Breast epithelium (tissue), 4 donors: Measurements from ENCODE around the gene COL25A1. TPM values are rescaled to one million over a fixed set of nuclear protein-coding genes. Genes with fewer than 3 reads are reported as not detected.

Experiments
- DNase-seq, 2 donors: peaks; one replicate each; pipeline ENCODE4 v3.0.0-alpha.2; 2019; ENCODE audit warnings: low spot score in 2 of 2
- H3K27ac ChIP-seq, 2 donors: fragments of 200-600 bp; sonication (generic) in 1 of 2; one replicate each; pipeline ENCODE4 v1.5.1; 2016 to 2019; ENCODE audit warnings: mild to moderate bottlenecking in 1 of 2
- H3K27me3 ChIP-seq, 2 donors: fragments of 200-600 bp; sonication (generic) in 1 of 2; one replicate each; pipeline versions ENCODE4 v1.5.1 to v1.6.0; 2017 to 2019; ENCODE audit warnings: control low read depth in 1 of 2, mild to moderate bottlenecking in 1 of 2
- H3K36me3 ChIP-seq: fragments of 200-600 bp; one replicate; pipeline ENCODE4 v1.5.1; 2019
- H3K4me1 ChIP-seq, 2 donors: fragments of 200-600 bp; sonication (generic); one replicate each; pipeline ENCODE4 v1.5.1; 2016 to 2019; ENCODE audit warnings: control low read depth in 1 of 2
- H3K4me3 ChIP-seq, 3 donors: fragments of 200-600 bp; sonication (generic); 1 replicate in 2 of 3; 2 replicates in 1 of 3; pipeline ENCODE4 v1.5.1; 2016 to 2019; ENCODE audit warnings: mild to moderate bottlenecking in 3 of 3, moderate library complexity in 2 of 3
- H3K9me3 ChIP-seq, 2 donors: fragments of 200-600 bp; sonication (generic) in 1 of 2; one replicate each; pipeline ENCODE4 v1.5.1; 2016 to 2019; ENCODE audit warnings: control low read depth in 1 of 2
- POLR2A ChIP-seq: fragments of 450-650 bp; IDR thresholded peaks from one replicate; pipeline ENCODE4 v1.6.1; 2016; ENCODE audit warnings: antibody characterized with exemption, mild to moderate bottlenecking, moderate library complexity
- POLR2AphosphoS5 ChIP-seq, 3 donors: sonication (generic); formaldehyde crosslinking; IDR thresholded peaks; one replicate each; pipeline ENCODE4 v1.6.1; 2017; ENCODE audit warnings: antibody characterized with exemption in 3 of 3
- intact Hi-C: fragments of 100-400 bp; cut with DNase I; formaldehyde crosslinking; loops from one replicate; pipeline ENCODE4 v1.15.1; 2023; ENCODE audit warnings: low total_unique reads
- total RNA-seq, 3 donors: library from RNA; depleted of rRNA; stranded (reverse); fragments of >200 nt; gene quantifications; one replicate each; pipeline ENCODE4 v1.1.0, GENCODE V29; 2016
- TF ChIP-seq, protein P1 (sequence below), 3 donors: fragments of 450-650 bp; IDR thresholded peaks; one replicate each; pipeline ENCODE4 v1.5.1; 2016 to 2017; ENCODE audit warnings: antibody characterized with exemption in 3 of 3, mild to moderate bottlenecking in 3 of 3, moderate library complexity in 3 of 3

COL25A1 gene
- total RNA-seq, 3 donors from 2014 or later: 2.6 to 11.0 (median 2.8) TPM

DNA sequence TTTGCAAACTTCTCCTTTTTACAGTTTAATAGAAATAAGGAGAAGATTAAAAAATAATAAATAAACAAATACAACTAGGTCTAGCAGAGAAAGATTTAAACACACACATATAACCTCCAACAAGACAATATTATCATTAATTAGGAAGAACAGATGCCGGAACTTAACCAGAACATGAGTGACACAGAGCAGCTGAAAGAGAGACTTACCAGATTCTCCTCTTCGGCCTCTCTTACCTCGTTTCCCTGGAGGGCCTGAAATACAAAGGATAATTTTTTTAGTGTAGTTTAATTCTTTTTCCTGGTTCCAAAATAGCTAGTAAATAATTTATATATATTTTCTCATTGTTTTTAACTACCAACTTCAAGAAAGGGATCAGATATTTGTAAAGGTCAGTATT lies 252.5 kb downstream of the COL25A1 start:
- intact Hi-C loops: no loop called here
- DNase-seq: no peak
- no peak overlapping the region for H3K4me3 ChIP-seq
- H3K36me3 ChIP-seq: no peaks in the 10 kb centered on the region
- H3K9me3 ChIP-seq: no peaks in the 10 kb centered on the region
- no peak overlapping the region for H3K27ac ChIP-seq
- H3K27me3 ChIP-seq: no peaks in the 10 kb centered on the region
- H3K4me1 ChIP-seq: no peaks in the 10 kb centered on the region
- TF ChIP-seq POLR2A: no peak
- no peak for TF ChIP-seq POLR2AphosphoS5 (IDR thresholded peaks at IDR 0.05)
- TF ChIP-seq, protein P1, sequence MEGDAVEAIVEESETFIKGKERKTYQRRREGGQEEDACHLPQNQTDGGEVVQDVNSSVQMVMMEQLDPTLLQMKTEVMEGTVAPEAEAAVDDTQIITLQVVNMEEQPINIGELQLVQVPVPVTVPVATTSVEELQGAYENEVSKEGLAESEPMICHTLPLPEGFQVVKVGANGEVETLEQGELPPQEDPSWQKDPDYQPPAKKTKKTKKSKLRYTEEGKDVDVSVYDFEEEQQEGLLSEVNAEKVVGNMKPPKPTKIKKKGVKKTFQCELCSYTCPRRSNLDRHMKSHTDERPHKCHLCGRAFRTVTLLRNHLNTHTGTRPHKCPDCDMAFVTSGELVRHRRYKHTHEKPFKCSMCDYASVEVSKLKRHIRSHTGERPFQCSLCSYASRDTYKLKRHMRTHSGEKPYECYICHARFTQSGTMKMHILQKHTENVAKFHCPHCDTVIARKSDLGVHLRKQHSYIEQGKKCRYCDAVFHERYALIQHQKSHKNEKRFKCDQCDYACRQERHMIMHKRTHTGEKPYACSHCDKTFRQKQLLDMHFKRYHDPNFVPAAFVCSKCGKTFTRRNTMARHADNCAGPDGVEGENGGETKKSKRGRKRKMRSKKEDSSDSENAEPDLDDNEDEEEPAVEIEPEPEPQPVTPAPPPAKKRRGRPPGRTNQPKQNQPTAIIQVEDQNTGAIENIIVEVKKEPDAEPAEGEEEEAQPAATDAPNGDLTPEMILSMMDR (IDR thresholded peaks at IDR 0.05): no peak

DNA sequence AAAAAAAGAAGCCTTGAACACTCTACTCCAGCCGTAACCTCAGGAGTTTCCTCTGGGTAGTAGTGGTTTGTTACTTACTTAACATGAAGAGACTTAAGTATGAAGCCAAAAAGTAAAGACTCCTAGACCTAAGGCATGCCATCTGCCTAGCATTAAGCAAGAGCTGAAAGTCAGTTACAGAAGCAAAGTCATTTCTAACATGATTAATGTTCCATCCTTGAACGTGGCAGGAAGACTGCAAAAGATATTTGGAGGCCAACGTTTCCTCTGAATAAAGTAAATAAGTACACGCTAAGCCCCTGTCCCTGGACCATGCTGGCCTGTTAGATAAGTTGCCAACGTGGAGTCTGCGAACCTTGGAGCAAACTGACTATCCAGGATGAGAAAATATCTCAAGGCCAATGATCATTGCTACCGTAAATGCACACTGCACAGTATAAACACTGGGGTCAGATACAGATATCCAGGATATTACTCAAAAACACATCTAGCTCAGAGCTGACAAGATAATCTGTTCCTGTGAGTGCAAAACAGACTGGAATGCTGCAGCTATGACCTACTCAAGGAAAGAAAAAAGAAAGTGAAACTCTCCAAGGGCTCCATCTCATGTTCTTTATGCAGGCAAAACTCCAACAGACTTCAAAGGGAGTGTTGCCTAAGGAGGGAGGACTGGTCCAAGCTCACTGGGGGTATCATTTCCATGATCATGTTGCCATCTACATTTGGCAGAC lies 255.8 kb downstream of the COL25A1 start:
- intact Hi-C loops: no loop called here
- no peaks in the 10 kb centered on the region for H3K36me3 ChIP-seq
- DNase-seq: no peak
- TF ChIP-seq POLR2A: no peak
- peak in 1 of 3 donors; percentile 14 for TF ChIP-seq POLR2AphosphoS5 (IDR thresholded peaks at IDR 0.05)
- no peaks in the 10 kb centered on the region for H3K27me3 ChIP-seq
- H3K27ac ChIP-seq: peak overlapping the region in 1 of 2 donors; percentile 46
- no peaks in the 10 kb centered on the region for H3K4me1 ChIP-seq
- H3K4me3 ChIP-seq: peak overlapping the region; percentile 20 to 51 (median 32)
- H3K9me3 ChIP-seq: no peaks in the 10 kb centered on the region

DNA sequence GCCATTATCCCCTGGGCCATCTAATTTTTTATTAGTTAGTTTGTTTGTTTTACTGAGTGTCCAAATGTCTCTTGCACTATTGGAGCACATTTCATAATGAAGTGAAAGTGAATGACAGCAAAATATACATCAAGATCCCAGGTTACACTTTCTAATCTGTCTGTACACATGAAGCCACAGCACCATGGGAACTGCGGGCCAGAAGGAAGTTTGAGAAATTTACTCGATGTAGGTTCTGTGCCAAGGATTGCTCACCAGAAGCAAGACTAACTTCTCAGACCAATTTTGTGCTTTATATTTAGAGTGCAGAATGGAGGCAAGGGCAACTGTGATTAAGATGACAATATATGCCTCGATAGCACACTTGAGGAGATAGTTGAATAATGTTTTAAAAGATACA lies 258.0 kb downstream of the COL25A1 start:
- no peaks in the 10 kb centered on the region for H3K36me3 ChIP-seq
- H3K4me3 ChIP-seq: no peak overlapping the region
- H3K27ac ChIP-seq: no peak overlapping the region
- H3K4me1 ChIP-seq: no peaks in the 10 kb centered on the region
- H3K9me3 ChIP-seq: no peaks in the 10 kb centered on the region
- DNase-seq: no peak
- TF ChIP-seq, protein P1 (IDR thresholded peaks at IDR 0.05): no peak
- TF ChIP-seq POLR2A (no peak), POLR2AphosphoS5 (IDR thresholded peaks at IDR 0.05) (no peak)
- no peaks in the 10 kb centered on the region for H3K27me3 ChIP-seq
- intact Hi-C loops: no loop called here

DNA sequence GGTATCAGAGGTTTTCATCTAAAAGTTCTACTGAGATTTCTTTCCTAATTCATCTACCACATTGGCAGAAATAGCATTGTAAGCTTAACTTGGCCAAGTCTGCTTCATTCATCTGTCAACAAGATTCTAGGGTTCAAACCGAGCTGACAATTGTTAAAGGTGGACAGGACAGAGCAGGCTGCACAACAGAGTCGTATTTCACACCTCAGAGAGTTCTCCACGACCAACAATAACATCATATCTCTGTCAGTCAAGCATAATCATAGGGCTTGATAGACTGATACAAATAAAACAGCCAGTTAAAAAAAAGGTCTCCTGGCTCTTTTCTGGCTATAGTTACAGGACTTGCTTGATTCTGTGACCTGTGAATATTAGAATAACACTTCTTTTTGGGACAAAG lies 259.2 kb downstream of the COL25A1 start:
- Histone ChIP-seq H3K27ac (no peak overlapping the region), H3K36me3 (no peaks in the 10 kb centered on the region), H3K27me3 (no peaks in the 10 kb centered on the region), H3K4me3 (no peak overlapping the region), H3K4me1 (no peaks in the 10 kb centered on the region), H3K9me3 (no peaks in the 10 kb centered on the region)
- DNase-seq: no peak
- intact Hi-C loops: no loop called here
- TF ChIP-seq, protein P1 (IDR thresholded peaks at IDR 0.05): no peak
- TF ChIP-seq POLR2AphosphoS5 (IDR thresholded peaks at IDR 0.05) (no peak), POLR2A (no peak)

DNA sequence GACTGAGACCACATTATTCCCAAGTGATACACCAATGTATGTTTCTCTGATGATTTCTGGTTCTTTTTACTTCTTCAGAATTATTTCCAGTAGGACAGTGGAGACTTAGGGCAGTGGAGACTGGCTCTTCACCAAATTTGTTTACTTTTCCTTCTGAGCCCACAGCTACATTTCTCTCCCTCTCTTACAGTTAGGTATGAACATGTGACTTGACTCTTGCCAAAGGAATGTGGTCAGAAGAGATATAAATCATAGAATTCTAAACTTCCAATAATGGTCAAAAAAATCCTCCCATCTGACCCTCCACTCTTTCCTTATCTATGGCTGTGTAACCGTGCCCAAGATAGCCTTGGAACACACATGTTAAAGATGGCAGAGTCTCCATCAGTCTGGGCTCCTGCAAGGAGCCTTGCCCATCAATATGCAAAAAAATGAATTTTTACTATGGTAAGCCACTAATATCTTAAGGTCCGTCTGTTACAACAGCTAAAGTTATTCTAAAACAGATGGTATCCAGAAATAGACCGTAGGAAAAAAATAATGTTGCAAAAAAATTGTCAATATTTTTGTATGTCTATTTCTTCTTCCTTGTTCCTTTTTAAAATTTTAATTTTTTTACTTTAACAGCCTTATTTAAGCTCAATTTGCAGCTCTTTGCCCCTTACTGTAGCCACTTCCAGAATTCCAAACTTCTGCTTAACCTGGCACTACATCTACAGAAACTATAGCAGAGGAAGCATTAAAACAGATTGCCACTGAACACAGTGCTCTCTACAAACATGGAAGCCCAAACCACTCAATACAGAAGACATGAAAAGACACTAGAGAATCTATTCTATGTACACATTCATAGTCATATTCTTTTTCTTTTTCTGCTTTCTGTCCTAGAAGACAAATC lies 260.7 kb downstream of the COL25A1 start:
- Histone ChIP-seq H3K4me3 (no peak overlapping the region), H3K4me1 (no peaks in the 10 kb centered on the region), H3K27me3 (no peaks in the 10 kb centered on the region), H3K27ac (no peak overlapping the region), H3K9me3 (no peaks in the 10 kb centered on the region), H3K36me3 (no peaks in the 10 kb centered on the region)
- no peak for DNase-seq
- intact Hi-C loops: no loop called here
- TF ChIP-seq POLR2AphosphoS5 (IDR thresholded peaks at IDR 0.05): no peak

DNA sequence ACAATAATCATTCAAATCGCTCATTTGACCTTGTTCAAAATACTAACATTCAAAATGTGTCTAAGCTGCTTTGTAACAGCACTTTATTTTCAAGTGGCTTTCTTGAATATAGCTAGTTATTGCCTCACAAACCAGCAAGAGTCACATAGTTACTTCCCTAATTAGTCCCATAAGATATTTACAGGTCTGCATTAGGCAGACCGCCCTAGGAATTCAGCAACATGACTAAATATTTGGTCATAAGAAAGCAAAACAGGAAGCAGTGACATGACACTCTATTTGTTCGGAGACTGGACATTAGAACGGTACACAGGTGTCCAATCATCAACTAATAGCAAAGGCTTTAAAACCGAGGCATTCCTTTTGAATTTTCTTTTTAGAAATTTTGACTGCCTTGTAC lies 262.0 kb downstream of the COL25A1 start:
- Histone ChIP-seq H3K27me3 (no peaks in the 10 kb centered on the region), H3K9me3 (no peaks in the 10 kb centered on the region), H3K4me3 (no peak overlapping the region), H3K4me1 (no peaks in the 10 kb centered on the region), H3K36me3 (no peaks in the 10 kb centered on the region), H3K27ac (no peak overlapping the region)
- no peak for TF ChIP-seq POLR2AphosphoS5 (IDR thresholded peaks at IDR 0.05)
- TF ChIP-seq, protein P1 (IDR thresholded peaks at IDR 0.05): no peak
- no peak for TF ChIP-seq POLR2A
- no peak for DNase-seq
- intact Hi-C loops: no loop called here
